Neural progenitor cell (in vitro differentiated cells): ENCODE data around the gene LAGE3. TPM values are rescaled to one million over a fixed set of nuclear protein-coding genes. Genes with fewer than 3 reads are reported as not detected.

ENCODE experiments used
- DNase-seq: peaks from one replicate; pipeline ENCODE4 v3.0.0-alpha.2; 2016; ENCODE audit warnings: low spot score
- H2AFZ ChIP-seq: fragments of 200-600 bp; sonication (generic); replicated peaks from 2 replicates; pipeline ENCODE4 v1.6.1; 2016; ENCODE audit warnings: antibody characterized with exemption
- H3F3A ChIP-seq: fragments of 200-600 bp; sonication (generic); 2 replicates; pipeline ENCODE4 v1.6.1; 2016; ENCODE audit warnings: antibody characterized with exemption, low read depth
- H3K27ac ChIP-seq: fragments of 200-600 bp; sonication (generic); 2 replicates; pipeline ENCODE4 v1.5.1; 2016; ENCODE audit warnings: mild to moderate bottlenecking
- H3K27me3 ChIP-seq: fragments of 200-600 bp; sonication (generic); 2 replicates; pipeline ENCODE4 v1.6.1; 2016; ENCODE audit warnings: mild to moderate bottlenecking, moderate library complexity
- H3K36me3 ChIP-seq: fragments of 200-600 bp; sonication (generic); 2 replicates; pipeline ENCODE4 v1.5.1; 2016
- H3K4me1 ChIP-seq: fragments of 200-600 bp; sonication (generic); 2 replicates; pipeline ENCODE4 v1.6.1; 2016; ENCODE audit warnings: mixed run types
- H3K4me2 ChIP-seq: fragments of 200-600 bp; sonication (generic); 2 replicates; pipeline ENCODE4 v1.6.1; 2016
- H3K4me3 ChIP-seq: fragments of 200-600 bp; sonication (generic); 2 replicates; pipeline ENCODE4 v1.5.1; 2016
- H3K79me2 ChIP-seq: fragments of 200-600 bp; sonication (generic); 2 replicates; pipeline ENCODE4 v1.6.1; 2016; ENCODE audit warnings: low read depth
- H3K9ac ChIP-seq: fragments of 200-600 bp; sonication (generic); 2 replicates; pipeline ENCODE4 v1.6.1; 2016
- H3K9me3 ChIP-seq: fragments of 200-600 bp; sonication (generic); 2 replicates; pipeline ENCODE4 v1.5.1; 2016; ENCODE audit warnings: low read depth
- H4K20me1 ChIP-seq: fragments of 200-600 bp; sonication (generic); 2 replicates; pipeline ENCODE4 v1.6.1; 2016; ENCODE audit warnings: low read depth
- H3K27ac Mint-ChIP-seq: 3 replicates; pipeline ENCODE4 v1.8.0; 2021; ENCODE audit warnings: mixed read lengths
- H3K27me3 Mint-ChIP-seq: 2 replicates; pipeline ENCODE4 v1.8.0; 2022; ENCODE audit warnings: low read depth, mild to moderate bottlenecking, inconsistent platforms, moderate library complexity, mixed read lengths; ENCODE audit not compliant: insufficient read depth
- H3K36me3 Mint-ChIP-seq: 3 replicates; pipeline ENCODE4 v1.8.0; 2021; ENCODE audit warnings: mixed read lengths
- H3K4me1 Mint-ChIP-seq: 3 replicates; pipeline ENCODE4 v1.8.0; 2021; ENCODE audit warnings: mixed read lengths
- H3K4me3 Mint-ChIP-seq: 3 replicates; pipeline ENCODE4 v1.8.0; 2021; ENCODE audit warnings: mild to moderate bottlenecking, moderate library complexity, mixed read lengths
- H3K9me3 Mint-ChIP-seq: 3 replicates; pipeline ENCODE4 v1.8.0; 2020; ENCODE audit warnings: mixed read lengths
- CTCF ChIP-seq: fragments of 200-600 bp; sonication (generic); IDR thresholded peaks from 2 replicates; pipeline ENCODE4 v1.5.1; 2017; ENCODE audit warnings: antibody characterized with exemption, mild to moderate bottlenecking
- EZH2 ChIP-seq: fragments of 200-600 bp; sonication (generic); IDR thresholded peaks from 2 replicates; pipeline ENCODE4 v1.6.1; 2017; ENCODE audit warnings: antibody characterized with exemption, mild to moderate bottlenecking, moderate library complexity
- EZH2phosphoT487 ChIP-seq: fragments of 200-600 bp; sonication (generic); IDR thresholded peaks from 2 replicates; pipeline ENCODE4 v1.6.1; 2017; ENCODE audit warnings: antibody characterized with exemption
- total RNA-seq: library from RNA; depleted of rRNA; stranded (reverse); fragments of >200 nt; gene quantifications from 2 replicates; pipeline ENCODE4 v1.2.3, GENCODE V29; 2015; ENCODE audit warnings: low replicate concordance

The LAGE3 gene
- total RNA-seq, 1 donor from 2014 or later = 7.6 TPM

DNA sequence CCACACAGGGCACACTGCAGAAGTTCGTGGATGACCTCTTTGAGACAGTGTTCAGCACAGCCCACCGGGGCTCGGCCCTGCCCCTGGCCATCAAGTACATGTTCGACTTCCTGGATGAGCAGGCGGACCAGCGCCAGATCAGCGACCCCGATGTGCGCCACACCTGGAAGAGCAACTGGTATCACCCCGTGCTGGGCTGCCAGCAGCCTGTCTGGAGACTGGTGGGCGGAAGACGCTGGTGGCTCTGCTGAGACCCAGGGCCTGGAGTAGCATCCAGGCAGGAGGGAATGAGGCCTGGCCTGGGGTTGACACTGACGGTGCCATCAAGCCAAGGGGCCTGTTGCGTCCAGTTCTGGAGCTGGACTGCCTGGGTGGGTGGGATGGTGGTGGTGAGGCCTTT is 8.6 kb downstream of the LAGE3 start:
- H3F3A ChIP-seq = no peaks in the 10 kb centered on the region
- H3K9me3 ChIP-seq = no peaks in the 10 kb centered on the region
- no peaks in the 10 kb centered on the region for H3K27me3 ChIP-seq
- peaks cover 8% of the 10 kb centered on the region for H3K36me3 Mint-ChIP-seq
- no peaks in the 10 kb centered on the region for H3K36me3 ChIP-seq
- no peak for DNase-seq
- no peaks in the 10 kb centered on the region for H3K27me3 Mint-ChIP-seq
- H3K4me1 Mint-ChIP-seq = no peaks in the 10 kb centered on the region
- no peak overlapping the region for H3K27ac Mint-ChIP-seq
- no peak overlapping the region for H3K4me3 Mint-ChIP-seq
- peaks cover 9% of the 10 kb centered on the region for H3K9me3 Mint-ChIP-seq
- H4K20me1 ChIP-seq = no peaks in the 10 kb centered on the region
- no peak overlapping the region for H3K27ac ChIP-seq
- no peak for TF ChIP-seq EZH2phosphoT487
- TF ChIP-seq CTCF = no peak
- no peak for TF ChIP-seq EZH2
- H3K4me1 ChIP-seq = no peaks in the 10 kb centered on the region
- H3K9ac ChIP-seq = no peak overlapping the region
- H3K4me2 ChIP-seq = no peak overlapping the region
- H3K4me3 ChIP-seq = no peak overlapping the region
- no peaks in the 10 kb centered on the region for H3K79me2 ChIP-seq
- H2AFZ ChIP-seq = no peak overlapping the region

GRCh38 chrX:154469880-154470279 is 9.2 kb downstream of the LAGE3 start:
- H3K36me3 Mint-ChIP-seq = peaks cover 7% of the 10 kb centered on the region
- H3K4me1 Mint-ChIP-seq = no peaks in the 10 kb centered on the region
- H3F3A ChIP-seq = no peaks in the 10 kb centered on the region
- peaks cover 7% of the 10 kb centered on the region for H3K9me3 Mint-ChIP-seq
- no peaks in the 10 kb centered on the region for H3K4me1 ChIP-seq
- no peaks in the 10 kb centered on the region for H3K27me3 ChIP-seq
- H3K27ac ChIP-seq = no peak overlapping the region
- no peaks in the 10 kb centered on the region for H3K9me3 ChIP-seq
- H3K36me3 ChIP-seq = no peaks in the 10 kb centered on the region
- H4K20me1 ChIP-seq = no peaks in the 10 kb centered on the region
- H3K27me3 Mint-ChIP-seq = no peaks in the 10 kb centered on the region
- no peaks in the 10 kb centered on the region for H3K79me2 ChIP-seq
- H3K4me2 ChIP-seq = no peak overlapping the region
- H3K27ac Mint-ChIP-seq = no peak overlapping the region
- H3K4me3 ChIP-seq = no peak overlapping the region
- no peak overlapping the region for H3K9ac ChIP-seq
- no peak overlapping the region for H2AFZ ChIP-seq
- DNase-seq = no peak
- no peak for TF ChIP-seq EZH2
- no peak for TF ChIP-seq CTCF
- no peak for TF ChIP-seq EZH2phosphoT487
- peak overlapping the region; percentile 53 for H3K4me3 Mint-ChIP-seq

- Histone ChIP-seq H3K36me3 (no peaks in the 10 kb centered on the region), H3K9me3 (no peaks in the 10 kb centered on the region), H3K4me1 (no peaks in the 10 kb centered on the region), H3K27me3 (no peaks in the 10 kb centered on the region), H3K9ac (no peak overlapping the region), H3K4me2 (no peak overlapping the region), H3K79me2 (no peaks in the 10 kb centered on the region), H4K20me1 (no peaks in the 10 kb centered on the region), H3K4me3 (no peak overlapping the region), H3F3A (no peaks in the 10 kb centered on the region), H2AFZ (no peak overlapping the region), H3K27ac (no peak overlapping the region)
- DNase-seq = no peak
- Mint-ChIP-seq H3K4me3 (no peak overlapping the region), H3K36me3 (peaks cover 7% of the 10 kb centered on the region), H3K27ac (no peak overlapping the region), H3K4me1 (no peaks in the 10 kb centered on the region), H3K9me3 (peaks cover 7% of the 10 kb centered on the region), H3K27me3 (no peaks in the 10 kb centered on the region)
- TF ChIP-seq CTCF (no peak), EZH2 (no peak), EZH2phosphoT487 (no peak)
Measured at GRCh38 chrX:154469114-154469513, 10.0 kb downstream of the LAGE3 start.
